DOHH2 (cell line): Measurements from ENCODE around the gene SPP2.

Experiments
- H3F3A ChIP-seq: fragments of 200-600 bp; sonication (generic), shearing (Covaris generic); 2 replicates; pipeline ENCODE4 v1.6.0; 2016; ENCODE audit warnings: antibody characterized with exemption, mild to moderate bottlenecking; ENCODE audit not compliant: control insufficient read depth, insufficient read depth
- H3K27ac ChIP-seq: fragments of 200-600 bp; sonication (generic); 2 replicates; pipeline ENCODE4 v1.5.1; 2014; ENCODE audit warnings: low read depth, mild to moderate bottlenecking, low read length, moderate library complexity
- H3K27me3 ChIP-seq: fragments of 200-600 bp; sonication (generic); 2 replicates; pipeline ENCODE4 v1.6.1; 2014; ENCODE audit warnings: mild to moderate bottlenecking, low read length, mixed read lengths; ENCODE audit not compliant: control insufficient read depth
- H3K36me3 ChIP-seq: fragments of 200-600 bp; sonication (generic); 2 replicates; pipeline ENCODE4 v1.6.1; 2014; ENCODE audit warnings: mild to moderate bottlenecking, low read length, moderate library complexity, mixed read lengths; ENCODE audit not compliant: control insufficient read depth
- H3K4me1 ChIP-seq: fragments of 200-600 bp; sonication (generic); 2 replicates; pipeline ENCODE4 v1.6.1; 2014; ENCODE audit warnings: mild to moderate bottlenecking, low read length, mixed read lengths; ENCODE audit not compliant: control insufficient read depth
- H3K4me2 ChIP-seq: fragments of 200-600 bp; sonication (generic); 2 replicates; pipeline ENCODE4 v1.6.0; 2014; ENCODE audit warnings: mild to moderate bottlenecking, low read length, moderate library complexity
- H3K4me3 ChIP-seq: fragments of 200-600 bp; sonication (generic); 2 replicates; pipeline ENCODE4 v1.5.1; 2014; ENCODE audit warnings: mild to moderate bottlenecking, low read length, mixed read lengths
- H3K79me2 ChIP-seq: fragments of 200-600 bp; sonication (generic); 2 replicates; pipeline ENCODE4 v1.6.1; 2014; ENCODE audit warnings: mild to moderate bottlenecking, low read length, mixed read lengths; ENCODE audit not compliant: control insufficient read depth
- H3K9me2 ChIP-seq: fragments of 200-600 bp; sonication (generic); replicated peaks from 2 replicates; pipeline ENCODE4 v1.6.1; 2014; ENCODE audit warnings: mild to moderate bottlenecking, low read length, mixed read lengths; ENCODE audit not compliant: control insufficient read depth
- H3K9me3 ChIP-seq: fragments of 200-600 bp; sonication (generic); 2 replicates; pipeline ENCODE4 v1.6.1; 2014; ENCODE audit warnings: antibody characterized with exemption, low read length, mixed read lengths; ENCODE audit not compliant: control insufficient read depth, insufficient read depth
- H4K20me1 ChIP-seq: fragments of 200-600 bp; sonication (generic); 2 replicates; pipeline ENCODE4 v1.6.0; 2014; ENCODE audit warnings: low read depth, mild to moderate bottlenecking, antibody characterized with exemption, low read length, moderate library complexity; ENCODE audit not compliant: control insufficient read depth, insufficient read depth
- EZH2phosphoT487 ChIP-seq: fragments of 200-600 bp; sonication (generic); IDR thresholded peaks from 2 replicates; pipeline ENCODE4 v1.6.1; 2017; ENCODE audit warnings: borderline replicate concordance, mild to moderate bottlenecking, antibody characterized with exemption, low read length, moderate library complexity, mixed read lengths
- TF ChIP-seq, protein P1 (sequence below): fragments of 200-600 bp; sonication (generic); IDR thresholded peaks from one replicate; pipeline ENCODE4 v1.5.1; 2014; ENCODE audit warnings: antibody characterized with exemption, mild to moderate bottlenecking, low read depth, low read length; ENCODE audit not compliant: poor library complexity, severe bottlenecking

The SPP2 gene

DNA sequence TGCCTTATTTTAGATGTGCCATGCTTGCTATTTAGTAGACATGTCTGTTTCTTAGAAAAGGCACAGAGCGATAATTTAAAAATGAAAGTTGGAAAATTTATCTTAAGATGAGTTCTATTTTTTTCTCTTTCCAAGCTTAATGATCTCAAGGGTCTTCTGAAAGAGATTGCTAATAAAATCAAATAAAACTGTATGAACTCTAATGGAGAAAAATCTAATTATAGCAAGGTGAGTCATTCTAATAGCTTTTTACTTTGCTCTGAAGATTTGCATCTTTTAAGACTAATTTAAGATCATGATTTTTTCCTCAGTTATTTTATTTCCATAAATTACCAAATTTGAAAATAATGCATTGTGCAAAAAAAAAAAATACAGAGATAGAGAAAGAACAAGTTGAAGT, 36.1 kb upstream of the SPP2 start:
- H3K4me1 ChIP-seq = no peaks in the 10 kb centered on the region
- no peaks in the 10 kb centered on the region for H3K9me3 ChIP-seq
- no peak overlapping the region for H3K27ac ChIP-seq
- H3K79me2 ChIP-seq = no peaks in the 10 kb centered on the region
- H3K4me3 ChIP-seq = no peak overlapping the region
- H4K20me1 ChIP-seq = no peaks in the 10 kb centered on the region
- H3K9me2 ChIP-seq = no peaks in the 10 kb centered on the region
- no peak overlapping the region for H3K4me2 ChIP-seq
- H3K36me3 ChIP-seq = no peaks in the 10 kb centered on the region
- no peak for TF ChIP-seq EZH2phosphoT487
- TF ChIP-seq, protein P1, sequence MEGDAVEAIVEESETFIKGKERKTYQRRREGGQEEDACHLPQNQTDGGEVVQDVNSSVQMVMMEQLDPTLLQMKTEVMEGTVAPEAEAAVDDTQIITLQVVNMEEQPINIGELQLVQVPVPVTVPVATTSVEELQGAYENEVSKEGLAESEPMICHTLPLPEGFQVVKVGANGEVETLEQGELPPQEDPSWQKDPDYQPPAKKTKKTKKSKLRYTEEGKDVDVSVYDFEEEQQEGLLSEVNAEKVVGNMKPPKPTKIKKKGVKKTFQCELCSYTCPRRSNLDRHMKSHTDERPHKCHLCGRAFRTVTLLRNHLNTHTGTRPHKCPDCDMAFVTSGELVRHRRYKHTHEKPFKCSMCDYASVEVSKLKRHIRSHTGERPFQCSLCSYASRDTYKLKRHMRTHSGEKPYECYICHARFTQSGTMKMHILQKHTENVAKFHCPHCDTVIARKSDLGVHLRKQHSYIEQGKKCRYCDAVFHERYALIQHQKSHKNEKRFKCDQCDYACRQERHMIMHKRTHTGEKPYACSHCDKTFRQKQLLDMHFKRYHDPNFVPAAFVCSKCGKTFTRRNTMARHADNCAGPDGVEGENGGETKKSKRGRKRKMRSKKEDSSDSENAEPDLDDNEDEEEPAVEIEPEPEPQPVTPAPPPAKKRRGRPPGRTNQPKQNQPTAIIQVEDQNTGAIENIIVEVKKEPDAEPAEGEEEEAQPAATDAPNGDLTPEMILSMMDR = no peak
- no peaks in the 10 kb centered on the region; the same call in 1 of the 2 replicates for H3K27me3 ChIP-seq
- no peaks in the 10 kb centered on the region for H3F3A ChIP-seq

DNA sequence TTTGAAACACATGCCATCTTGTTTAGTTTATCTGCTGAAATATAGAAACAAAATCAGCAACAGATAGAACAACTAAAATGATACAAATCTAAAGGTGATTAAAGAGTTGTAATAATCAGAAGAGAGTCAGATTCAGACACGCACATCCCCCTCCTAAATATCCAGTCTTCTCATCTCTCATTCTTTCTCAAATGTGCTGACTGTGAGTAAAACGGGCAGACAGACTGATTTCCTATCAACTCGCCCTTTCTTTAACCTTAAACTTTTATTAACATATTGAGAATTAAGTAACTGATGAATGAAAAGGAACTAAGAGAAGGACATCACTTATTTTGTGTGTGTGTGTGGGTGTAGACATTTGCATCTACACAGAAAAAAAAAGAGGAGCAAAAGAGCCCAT, 34.6 kb upstream of the SPP2 start:
- Histone ChIP-seq H3K4me2 (no peak overlapping the region), H3K4me1 (no peaks in the 10 kb centered on the region), H3K27ac (no peak overlapping the region), H3K4me3 (no peak overlapping the region), H3K79me2 (no peaks in the 10 kb centered on the region), H3K9me3 (no peaks in the 10 kb centered on the region), H3K27me3 (no peaks in the 10 kb centered on the region; the same call in 1 of the 2 replicates), H3F3A (no peaks in the 10 kb centered on the region), H4K20me1 (no peaks in the 10 kb centered on the region), H3K9me2 (no peaks in the 10 kb centered on the region), H3K36me3 (no peaks in the 10 kb centered on the region)
- TF ChIP-seq, protein P1 = no peak
- no peak for TF ChIP-seq EZH2phosphoT487

DNA sequence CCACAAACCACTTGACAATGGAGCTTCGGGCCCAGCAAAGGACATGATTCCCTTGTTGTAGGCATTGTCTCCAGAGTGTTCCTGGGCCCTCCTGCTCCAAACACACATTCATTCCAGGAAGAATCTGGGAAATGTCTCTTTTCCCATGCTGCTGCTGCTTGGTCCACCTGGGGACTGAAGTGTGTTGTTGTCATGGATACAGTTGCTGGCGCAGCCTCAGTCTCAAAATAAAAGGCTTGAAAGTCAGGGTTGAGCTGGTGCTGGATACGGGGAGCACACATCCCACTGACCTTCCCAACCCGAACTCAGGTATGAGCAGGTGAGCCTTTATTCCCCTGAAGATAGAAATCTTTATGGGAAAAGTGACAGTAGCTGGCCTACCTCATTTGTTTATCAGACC, 30.6 kb upstream of the SPP2 start:
- H3K79me2 ChIP-seq = no peaks in the 10 kb centered on the region
- no peak overlapping the region for H3K27ac ChIP-seq
- TF ChIP-seq EZH2phosphoT487 = no peak
- TF ChIP-seq, protein P1 = no peak
- H4K20me1 ChIP-seq = no peaks in the 10 kb centered on the region
- no peak overlapping the region for H3K4me2 ChIP-seq
- H3K9me3 ChIP-seq = no peaks in the 10 kb centered on the region
- H3K9me2 ChIP-seq = no peaks in the 10 kb centered on the region
- no peaks in the 10 kb centered on the region for H3K27me3 ChIP-seq
- H3F3A ChIP-seq = no peaks in the 10 kb centered on the region
- no peak overlapping the region for H3K4me3 ChIP-seq
- H3K4me1 ChIP-seq = no peaks in the 10 kb centered on the region
- no peaks in the 10 kb centered on the region for H3K36me3 ChIP-seq

DNA sequence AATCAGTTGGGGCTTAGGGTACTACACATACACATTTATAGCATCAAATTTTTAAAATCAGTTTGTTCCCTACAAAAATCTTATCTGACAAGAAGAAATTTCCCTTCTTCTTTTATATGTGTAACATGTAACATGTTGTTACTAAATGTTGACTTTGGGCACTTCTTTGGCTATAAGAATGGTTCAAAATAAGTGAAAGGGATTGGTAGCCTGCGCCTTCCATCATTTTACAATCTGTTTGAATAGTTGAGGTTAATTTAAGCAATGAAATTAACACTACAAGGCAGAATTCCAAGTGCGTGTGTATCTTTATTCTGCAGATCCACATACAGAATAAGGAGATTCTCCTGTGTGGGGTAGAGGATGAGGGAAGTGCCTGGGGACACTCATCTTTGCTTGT, 30.2 kb upstream of the SPP2 start:
- no peak for TF ChIP-seq EZH2phosphoT487
- TF ChIP-seq, protein P1 = no peak

More for the DNA sequence above, 30.2 kb upstream of the SPP2 start:
- Histone ChIP-seq H3K9me3 (no peaks in the 10 kb centered on the region), H3K79me2 (no peaks in the 10 kb centered on the region), H3F3A (no peaks in the 10 kb centered on the region), H3K4me1 (no peaks in the 10 kb centered on the region), H3K4me3 (no peak overlapping the region), H3K27ac (no peak overlapping the region), H4K20me1 (no peaks in the 10 kb centered on the region), H3K36me3 (no peaks in the 10 kb centered on the region), H3K9me2 (no peaks in the 10 kb centered on the region), H3K27me3 (no peaks in the 10 kb centered on the region), H3K4me2 (no peak overlapping the region)
